Measurements from ENCODE around the gene RTKN.

GRCh38 chr2:74454654-74455511, 13.1 kb upstream of the RTKN start, which contains the start of gene INO80B:
- TF ChIP-seq POLR2AphosphoS5 (IDR thresholded peaks at IDR 0.05; ENCODE audit: insufficient read depth in 1 of 2, low read depth in 1 of 2) (peak; percentile 84 to 99), CTCF (IDR thresholded peaks at IDR 0.05) (peak in 1 of 3 experiments; percentile 30)

Measured in vagina (tissue), 2 donors.